ENCODE measurements around the gene ELAPOR1. TPM values are rescaled to one million over a fixed set of nuclear protein-coding genes. Genes with fewer than 3 reads are reported as not detected.
A peak's percentile ranks its signal among the peaks of the same experiment; 100 is the strongest.

Gene ELAPOR1
- total and polyA plus RNA-seq, 9 of the 15 experiments (the other 6 are each of a cell fraction or from before 2014, with no cell fraction given) = 0.07 to 1.2 (median 0.18) TPM

GRCh38 chr1:109090196-109091077 lies 23.5 kb upstream of the ELAPOR1 start, which contains the start of gene TMEM167B (continued):
- TF ChIP-seq ZNF785 (CRISPR knock-in tag; IDR thresholded peaks at IDR 0.05) = no peak
- peak; percentile 100 for TF ChIP-seq XRCC5 (IDR thresholded peaks at IDR 0.05; ENCODE audit: low read depth, low read length)
- no peak for TF ChIP-seq NFIX (CRISPR knock-in tag; IDR thresholded peaks at IDR 0.05; ENCODE audit: low read depth)
- no peak for TF ChIP-seq U2AF1 (optimal IDR thresholded peaks at IDR 0.05; ENCODE audit: low read depth, low read length)
- TF ChIP-seq TCF3 (CRISPR knock-in tag; IDR thresholded peaks at IDR 0.05) = no peak
- TF ChIP-seq HDAC3 (IDR thresholded peaks at IDR 0.05; ENCODE audit: borderline replicate concordance, partially characterized antibody) = peak; percentile 69
- TF ChIP-seq ZBTB1 (CRISPR knock-in tag; IDR thresholded peaks at IDR 0.05; ENCODE audit: borderline replicate concordance, low read depth) = peak; percentile 88
- peak; percentile 96 for TF ChIP-seq DIDO1 (tag; IDR thresholded peaks at IDR 0.05; ENCODE audit: low read depth)
- TF ChIP-seq MTA3 (IDR thresholded peaks at IDR 0.05; ENCODE audit: borderline replicate concordance) = peak; percentile 72; the same call in 1 of the 2 replicates
- TF ChIP-seq DEAF1 (CRISPR knock-in tag; IDR thresholded peaks at IDR 0.05) = peak; percentile 100
- no peak for TF ChIP-seq FOXA1 (IDR thresholded peaks at IDR 0.05; ENCODE audit: borderline replicate concordance)
- TF ChIP-seq CAMTA2 (CRISPR knock-in tag; conservative IDR thresholded peaks at IDR 0.05) = 0 out of 2 replicates have a peak, but pooled peaks have one; percentile 29
- no peak for TF ChIP-seq ZNF717 (CRISPR knock-in tag; IDR thresholded peaks at IDR 0.05)
- TF ChIP-seq NONO (IDR thresholded peaks at IDR 0.05; ENCODE audit: low read depth in 2 of 2, low read length in 1 of 2) = peak in 1 of 2 experiments; percentile 78; a peak in 2 of 4 replicates
- peak; percentile 82; the same call in 1 of the 2 replicates for TF ChIP-seq NCOA6 (IDR thresholded peaks at IDR 0.05)
- TF ChIP-seq, protein P1, sequence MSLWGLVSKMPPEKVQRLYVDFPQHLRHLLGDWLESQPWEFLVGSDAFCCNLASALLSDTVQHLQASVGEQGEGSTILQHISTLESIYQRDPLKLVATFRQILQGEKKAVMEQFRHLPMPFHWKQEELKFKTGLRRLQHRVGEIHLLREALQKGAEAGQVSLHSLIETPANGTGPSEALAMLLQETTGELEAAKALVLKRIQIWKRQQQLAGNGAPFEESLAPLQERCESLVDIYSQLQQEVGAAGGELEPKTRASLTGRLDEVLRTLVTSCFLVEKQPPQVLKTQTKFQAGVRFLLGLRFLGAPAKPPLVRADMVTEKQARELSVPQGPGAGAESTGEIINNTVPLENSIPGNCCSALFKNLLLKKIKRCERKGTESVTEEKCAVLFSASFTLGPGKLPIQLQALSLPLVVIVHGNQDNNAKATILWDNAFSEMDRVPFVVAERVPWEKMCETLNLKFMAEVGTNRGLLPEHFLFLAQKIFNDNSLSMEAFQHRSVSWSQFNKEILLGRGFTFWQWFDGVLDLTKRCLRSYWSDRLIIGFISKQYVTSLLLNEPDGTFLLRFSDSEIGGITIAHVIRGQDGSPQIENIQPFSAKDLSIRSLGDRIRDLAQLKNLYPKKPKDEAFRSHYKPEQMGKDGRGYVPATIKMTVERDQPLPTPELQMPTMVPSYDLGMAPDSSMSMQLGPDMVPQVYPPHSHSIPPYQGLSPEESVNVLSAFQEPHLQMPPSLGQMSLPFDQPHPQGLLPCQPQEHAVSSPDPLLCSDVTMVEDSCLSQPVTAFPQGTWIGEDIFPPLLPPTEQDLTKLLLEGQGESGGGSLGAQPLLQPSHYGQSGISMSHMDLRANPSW (CRISPR knock-in tag; IDR thresholded peaks at IDR 0.05) = peak; percentile 87; the same call in 1 of the 2 replicates
- peak; percentile 90 for TF ChIP-seq FOXP4 (CRISPR knock-in tag; IDR thresholded peaks at IDR 0.05; ENCODE audit: borderline replicate concordance)
- no peak for TF ChIP-seq FUS (optimal IDR thresholded peaks at IDR 0.05; ENCODE audit: low read depth, low read length)

All from K562 (cell line).